ENCODE results near the gene ADARB2.

GRCh38 chr10:1644191-1644711 is 93.1 kb downstream of the ADARB2 start:
- TF ChIP-seq CTCF (IDR thresholded peaks at IDR 0.05) (no peak), EP300 (IDR thresholded peaks at IDR 0.05) (no peak)
